Femur (tissue), 1 donor: Measurements from ENCODE around the gene CCDC149.

Source experiments
- DNase-seq: peaks from one replicate; pipeline ENCODE4 v3.0.0-alpha.2; 2017

CCDC149 gene

GRCh38 chr4:24799196-24799543 is 113.7 kb downstream of the CCDC149 start:
- DNase-seq: no peak

DNA sequence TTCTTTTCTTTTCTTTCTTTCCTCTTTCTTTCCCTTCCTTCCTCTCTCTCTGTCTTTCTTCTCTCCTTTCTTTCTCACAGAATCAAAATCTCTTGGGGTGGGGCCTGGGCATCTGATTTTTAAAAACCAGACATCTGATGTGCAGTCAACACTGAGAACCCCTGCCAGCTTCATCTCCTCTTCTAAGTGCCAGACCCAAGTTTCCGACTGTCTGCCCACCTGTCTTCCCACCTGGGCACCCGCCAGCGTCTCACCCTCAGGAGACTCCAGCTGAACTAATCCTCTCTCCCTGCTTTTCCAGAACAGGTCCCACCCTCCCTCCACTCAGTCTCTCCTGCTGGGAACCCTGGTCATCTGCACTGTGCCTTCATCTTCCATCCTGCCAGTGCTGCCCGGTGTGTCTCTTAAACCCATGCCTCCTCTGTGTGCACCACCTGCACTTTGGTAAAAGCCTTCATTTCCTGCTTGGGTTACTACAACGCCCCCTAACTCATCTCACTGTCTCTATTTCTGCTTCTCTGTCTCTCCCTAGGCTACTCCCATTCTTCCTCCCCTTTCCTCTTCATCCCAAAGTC is 114.7 kb downstream of the CCDC149 start:
- DNase-seq: no peak

- DNase-seq: no peak
Observed at GRCh38 chr4:24796620-24797019, 116.2 kb downstream of the CCDC149 start.

- DNase-seq: no peak
Observed at GRCh38 chr4:24795666-24796381, 117.0 kb downstream of the CCDC149 start.

DNA sequence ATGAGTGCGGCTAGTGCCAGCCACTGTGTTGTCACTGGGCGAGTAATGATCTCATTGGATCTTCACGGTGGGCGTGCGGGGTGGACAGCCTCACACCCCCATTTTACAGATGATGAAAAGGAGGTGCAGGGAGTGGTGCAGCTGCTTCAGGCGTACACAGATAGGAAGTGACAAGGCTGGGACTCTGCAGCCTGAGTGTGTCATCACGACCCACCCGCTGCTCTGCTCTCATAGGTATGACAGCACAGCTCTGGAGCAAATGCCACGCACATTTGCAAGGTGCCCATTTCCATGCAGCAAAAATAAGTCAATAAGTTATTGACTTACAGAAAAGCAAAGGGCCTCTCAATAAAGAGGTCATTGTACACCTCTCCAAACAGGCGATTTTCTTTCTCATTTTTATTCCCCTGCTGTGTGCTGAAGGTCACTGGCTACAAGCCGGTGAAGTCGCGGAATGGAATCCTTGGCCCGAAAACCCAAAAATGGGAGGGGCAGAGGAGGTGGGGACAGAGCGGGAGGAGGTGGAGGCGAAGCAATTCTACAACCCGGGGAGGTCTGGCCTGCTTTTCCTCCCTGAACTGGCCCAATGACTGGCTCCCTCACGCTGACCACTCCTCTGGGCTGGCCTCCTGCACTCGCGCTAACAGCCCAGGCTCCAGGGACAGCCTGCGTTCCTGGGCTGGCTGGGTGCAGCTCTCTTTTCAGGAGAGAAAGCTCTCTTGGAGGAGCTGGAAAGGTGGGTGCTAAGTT is 117.8 kb downstream of the CCDC149 start, which contains the start of gene SOD3:
Gene SOD3 (plus strand): TSS at position 658 of the 750 bp plus-strand sequence. CDS start 3,949 bp downstream, outside the sequence.
- DNase-seq: peak; percentile 91

DNA sequence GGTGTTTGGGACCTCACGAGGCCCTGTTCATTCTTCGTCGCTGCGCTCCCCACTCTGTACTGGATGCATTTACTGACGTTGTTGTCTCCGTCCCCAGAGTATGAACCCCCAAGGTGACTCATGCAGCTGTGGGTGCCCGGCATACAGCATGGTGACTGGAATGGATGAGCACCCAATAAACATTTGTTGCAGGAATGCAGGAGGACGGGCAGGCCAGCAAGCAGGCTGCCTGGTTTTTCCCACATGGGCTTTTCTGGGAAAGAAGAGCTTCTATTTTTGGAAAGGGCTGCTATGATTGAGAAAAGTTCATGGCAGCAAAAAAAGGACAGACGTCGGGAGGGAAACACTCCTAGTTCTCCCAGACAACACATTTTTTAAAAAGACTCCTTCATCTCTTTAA is 118.4 kb downstream of the CCDC149 start:
- peak; percentile 61 for DNase-seq

DNA sequence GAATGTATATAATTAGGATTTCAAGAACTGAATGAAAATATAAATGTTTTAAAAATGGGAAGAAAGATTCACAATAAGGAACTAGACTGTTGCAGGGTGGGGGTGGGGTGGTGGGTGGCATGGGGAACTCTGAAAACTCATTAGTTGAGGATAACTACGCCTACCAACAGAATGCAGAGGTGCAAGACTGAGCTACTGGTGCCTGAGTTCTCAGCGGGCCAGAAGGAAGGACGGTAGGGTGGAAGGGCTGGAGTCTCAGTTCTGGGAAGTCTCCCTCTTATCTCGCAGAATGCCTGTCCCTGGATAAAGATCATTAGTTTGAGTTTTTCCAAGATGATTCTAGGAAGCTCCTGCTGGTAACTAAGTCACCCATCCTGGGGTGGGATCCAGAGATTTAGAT is 118.8 kb downstream of the CCDC149 start:
- DNase-seq: no peak

DNA sequence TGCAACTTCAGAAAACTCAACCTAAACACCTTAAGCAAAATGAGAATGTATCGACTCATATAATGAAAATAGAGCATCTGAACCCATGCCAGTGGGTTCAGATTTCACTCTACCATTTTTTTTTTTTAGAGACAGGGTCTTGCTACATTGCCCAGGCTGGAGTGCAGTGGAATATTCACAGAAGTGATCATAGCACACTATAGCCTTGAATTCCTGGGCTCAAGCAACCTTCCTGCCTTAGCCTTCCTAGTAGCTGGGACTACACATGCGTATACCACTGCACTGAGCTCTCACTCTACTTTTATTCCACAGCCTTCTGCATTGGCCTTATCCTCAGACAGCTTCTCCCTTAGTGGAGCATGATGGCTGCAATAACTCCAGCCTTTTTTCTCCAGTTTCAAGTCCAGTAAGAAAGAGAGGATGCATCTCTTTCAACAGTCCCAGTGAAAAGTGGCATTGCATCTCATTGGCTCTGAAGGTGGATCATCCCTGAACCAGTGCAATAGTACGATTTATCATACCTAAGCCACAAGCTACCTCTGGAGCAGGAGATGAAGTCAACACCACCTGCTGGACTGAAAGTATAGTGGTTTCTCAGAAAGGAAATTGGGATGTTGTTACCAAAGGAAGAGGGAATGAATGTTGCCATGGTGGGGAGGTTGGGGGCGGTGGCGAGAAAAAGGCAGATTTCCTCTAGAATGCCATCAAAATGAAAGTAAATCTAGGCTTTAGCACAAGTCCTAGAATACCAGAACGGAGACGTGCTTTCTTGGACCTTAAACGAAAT is 119.4 kb downstream of the CCDC149 start:
- no peak for DNase-seq

GRCh38 chr4:24792552-24792951 is 120.3 kb downstream of the CCDC149 start:
- no peak for DNase-seq

DNA sequence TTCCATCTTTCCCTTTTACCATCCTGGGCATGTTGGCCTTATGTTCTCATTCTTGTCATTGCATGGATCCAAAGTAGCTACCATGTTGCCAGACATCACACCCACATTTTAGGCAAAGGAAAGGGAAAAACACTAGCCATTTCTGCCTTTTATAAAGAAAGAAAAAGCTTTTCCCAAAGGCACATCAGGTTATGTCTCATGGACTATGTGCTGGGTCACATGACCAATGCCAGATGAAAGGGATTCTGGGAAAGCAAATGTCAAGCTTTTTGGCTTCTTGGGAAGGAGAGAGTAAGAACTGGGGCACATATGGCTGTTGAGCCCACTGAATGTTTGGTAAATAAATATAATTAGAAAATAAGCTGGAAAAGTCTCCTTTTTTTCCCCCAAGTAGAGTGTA is 121.8 kb downstream of the CCDC149 start:
- no peak for DNase-seq

DNA sequence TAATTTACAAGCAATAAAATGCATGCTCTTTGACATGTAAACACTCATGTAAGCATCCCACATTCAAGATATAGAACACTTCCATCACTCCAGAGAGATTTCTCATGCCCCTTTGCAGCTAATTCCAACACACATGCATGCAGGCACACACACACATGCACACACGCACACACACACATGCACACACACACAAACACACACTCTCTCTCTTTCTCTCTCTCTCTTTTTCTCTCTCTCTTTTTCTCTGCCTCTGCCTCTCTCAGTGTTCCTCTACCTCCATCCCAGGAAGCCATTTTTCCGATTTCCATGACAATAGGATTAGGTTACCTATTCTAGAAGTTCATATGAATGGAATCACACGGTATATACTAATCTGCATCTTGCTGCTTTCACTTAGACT is 129.3 kb downstream of the CCDC149 start:
- DNase-seq: no peak

DNA sequence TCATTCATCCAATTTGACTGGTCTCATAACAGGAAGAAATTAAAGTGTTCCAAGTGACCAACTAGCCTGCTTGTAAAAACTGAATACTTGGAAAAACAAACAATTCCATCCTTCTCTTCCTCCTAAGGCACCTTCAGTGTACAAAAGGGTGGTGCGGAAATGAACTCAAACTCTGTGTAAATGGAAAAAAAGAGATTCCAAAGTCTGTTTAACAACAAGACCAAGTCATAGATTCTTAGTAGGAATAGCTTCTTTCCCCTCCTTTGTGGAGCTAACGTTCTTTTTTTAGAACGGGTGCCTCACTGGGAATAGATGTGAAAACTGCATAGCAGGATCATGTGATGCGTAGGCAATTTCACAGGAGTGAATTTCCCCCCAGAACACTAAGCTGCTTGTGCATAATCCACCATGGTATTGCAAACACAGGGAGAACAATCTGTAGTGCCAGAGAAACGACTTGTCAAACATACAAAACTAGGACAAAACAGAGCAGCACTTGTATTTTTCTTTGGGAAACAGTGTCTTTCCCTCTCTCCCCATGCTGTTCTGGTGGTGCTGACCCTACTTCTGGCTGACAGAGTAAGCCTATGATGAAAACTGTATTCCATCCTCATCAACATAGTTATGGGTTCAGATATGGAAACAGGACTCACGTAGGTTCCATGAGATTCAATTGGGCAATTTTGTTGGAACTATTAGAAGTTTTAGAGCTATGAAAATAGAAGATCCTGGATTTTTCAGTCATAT is 130.7 kb downstream of the CCDC149 start:
- DNase-seq: no peak

GRCh38 chr4:24780936-24781495 is 131.8 kb downstream of the CCDC149 start:
- DNase-seq: no peak

DNA sequence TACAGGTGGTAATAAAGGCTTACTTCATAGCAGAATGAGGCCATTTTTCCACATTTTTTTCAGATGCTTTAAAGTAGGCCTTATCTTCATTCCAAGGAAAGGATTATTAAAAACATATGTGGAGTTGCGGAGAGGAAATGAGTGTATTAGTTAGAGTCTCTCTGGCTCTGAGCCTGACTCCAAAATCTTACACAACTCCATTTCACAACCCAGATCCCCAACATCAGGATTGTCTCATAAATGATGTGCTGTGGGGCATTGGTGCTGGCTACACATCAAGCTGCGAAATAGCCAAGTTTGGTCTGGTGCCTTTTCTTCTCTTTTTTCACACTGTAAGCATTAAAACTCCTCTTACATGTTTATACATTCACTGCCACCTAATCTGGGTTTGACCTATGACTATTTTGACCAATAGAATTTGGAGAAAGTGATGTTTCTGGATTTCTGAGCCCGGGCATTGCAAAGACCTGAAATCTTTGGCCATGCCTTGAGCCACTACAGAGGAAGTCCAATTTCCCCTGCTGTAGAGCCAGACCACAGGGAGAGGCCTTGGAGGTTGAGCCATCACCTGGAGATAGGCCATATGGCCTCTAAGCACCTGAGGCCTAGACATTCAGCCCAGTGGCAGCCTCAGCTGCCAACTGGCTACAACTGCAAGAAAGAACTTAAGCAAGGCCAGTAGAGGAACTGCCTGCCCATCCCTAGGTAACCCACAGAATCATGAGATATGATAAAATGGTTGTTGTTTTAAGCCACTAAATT is 134.2 kb downstream of the CCDC149 start:
- DNase-seq: peak; percentile 64

DNA sequence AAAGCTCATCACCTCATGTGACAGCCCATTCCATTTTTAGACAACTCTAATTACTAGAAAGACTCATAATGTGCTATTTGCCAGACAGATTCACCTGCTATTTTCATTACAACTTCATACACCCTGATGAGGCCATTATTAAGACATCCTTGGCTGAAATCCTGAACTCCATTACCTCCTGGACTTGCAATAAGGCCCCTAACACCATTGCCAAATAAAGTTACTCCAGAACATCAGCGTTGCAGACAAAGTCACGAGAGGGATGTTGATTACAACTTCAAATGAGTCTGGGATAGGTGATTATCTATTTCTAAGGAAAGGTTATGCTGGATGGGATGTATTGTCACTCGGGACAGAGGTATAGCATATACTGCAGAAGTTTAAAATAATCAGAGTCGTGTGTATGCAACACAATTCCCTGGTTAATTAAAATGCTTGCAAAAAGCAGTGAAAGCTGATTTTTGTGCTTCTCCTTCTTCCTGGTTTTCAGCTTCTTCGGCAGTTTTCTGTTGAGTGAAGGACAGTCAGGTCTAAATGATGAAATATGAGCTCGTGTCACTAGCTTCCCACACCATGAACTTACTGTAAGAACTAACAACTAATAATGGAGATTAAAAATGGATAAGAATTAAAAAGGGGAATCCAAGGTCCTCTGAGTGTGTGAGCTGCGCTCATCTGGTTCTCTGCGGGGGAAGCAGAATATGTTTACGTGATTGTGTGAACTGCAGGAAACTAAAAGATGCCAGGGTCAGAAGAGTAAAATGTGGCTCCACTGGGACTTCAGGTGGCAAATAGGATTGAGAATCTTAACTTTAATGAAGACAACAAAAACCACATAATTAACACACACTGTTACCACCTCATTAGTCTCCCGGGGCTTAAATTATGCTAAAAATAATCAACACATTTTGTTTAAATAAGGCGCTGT is 135.0 kb downstream of the CCDC149 start:
- DNase-seq: no peak

- DNase-seq: no peak
Observed at GRCh38 chr4:24775750-24776149, 137.1 kb downstream of the CCDC149 start.

- no peak for DNase-seq
Observed at GRCh38 chr4:24775032-24775605, 137.7 kb downstream of the CCDC149 start.

DNA sequence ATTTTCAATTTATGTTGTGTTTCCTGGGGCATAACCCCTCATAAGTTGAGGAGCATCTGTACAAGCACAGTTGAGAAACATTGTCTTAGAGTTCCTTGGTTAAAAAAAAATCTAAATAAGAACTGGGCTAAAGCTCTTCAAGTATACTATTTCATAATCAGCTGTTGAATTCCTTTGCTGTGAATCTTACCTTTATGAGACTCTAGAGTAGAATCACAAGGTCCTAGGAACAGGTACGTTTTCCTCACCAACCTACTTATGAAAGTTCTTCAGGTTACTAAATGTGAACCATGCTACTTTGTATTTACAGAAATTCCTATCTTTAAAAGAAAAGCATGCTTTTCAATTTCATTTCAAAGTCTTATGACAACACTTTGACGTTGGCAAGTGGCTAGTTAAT is 138.4 kb downstream of the CCDC149 start:
- DNase-seq: no peak

GRCh38 chr4:24772952-24773351 is 139.9 kb downstream of the CCDC149 start:
- DNase-seq: no peak
